Glutamatergic neuron (in vitro differentiated cells): ENCODE measurements around the gene ACAA1. TPM values are rescaled to one million over a fixed set of nuclear protein-coding genes. Genes with fewer than 3 reads are reported as not detected.
"Not testable (repeated sequence)": the region's sequence is repeated elsewhere in the genome, so short reads cannot be mapped to it uniquely, and the experiment has no call there.

Experiments
- DNase-seq: peaks from one replicate; pipeline ENCODE4 v3.0.0; 2022
- H3K27ac Mint-ChIP-seq: one replicate; pipeline ENCODE4 v1.8.0; 2020; ENCODE audit warnings: mild to moderate bottlenecking, mixed read lengths, inconsistent platforms; ENCODE audit not compliant: unreplicated experiment
- H3K27me3 Mint-ChIP-seq: one replicate; pipeline ENCODE4 v1.8.0; 2020; ENCODE audit warnings: mild to moderate bottlenecking, moderate library complexity, mixed read lengths, inconsistent platforms; ENCODE audit not compliant: unreplicated experiment
- H3K36me3 Mint-ChIP-seq: one replicate; pipeline ENCODE4 v1.8.0; 2020; ENCODE audit warnings: mild to moderate bottlenecking, mixed read lengths, inconsistent platforms; ENCODE audit not compliant: unreplicated experiment
- H3K4me1 Mint-ChIP-seq: one replicate; pipeline ENCODE4 v1.8.0; 2020; ENCODE audit warnings: mild to moderate bottlenecking, low read depth, mixed read lengths, inconsistent platforms; ENCODE audit not compliant: unreplicated experiment
- H3K4me3 Mint-ChIP-seq: one replicate; pipeline ENCODE4 v1.8.0; 2020; ENCODE audit warnings: mild to moderate bottlenecking, mixed read lengths, inconsistent platforms; ENCODE audit not compliant: unreplicated experiment
- H3K9me3 Mint-ChIP-seq: one replicate; pipeline ENCODE4 v1.8.0; 2020; ENCODE audit warnings: mild to moderate bottlenecking, moderate library complexity, mixed read lengths, inconsistent platforms; ENCODE audit not compliant: unreplicated experiment
- total RNA-seq: library from RNA; stranded (reverse); fragmentation: NEBNext Ultra II Directional; extraction: Animal tissue kit (Norgen Biotek cat#: 25700); gene quantifications from one replicate; pipeline ENCODE4 v1.2.1, GENCODE V29; 2021; ENCODE audit not compliant: unreplicated experiment
- TF ChIP-seq, protein P1 (sequence below): fragments of 200-600 bp; sonication (generic); IDR thresholded peaks from one replicate; pipeline ENCODE4 v1.5.0; 2021; ENCODE audit not compliant: partially characterized antibody, unreplicated experiment

Gene ACAA1
- total RNA-seq, 1 donor from 2014 or later: 89.8 TPM

DNA sequence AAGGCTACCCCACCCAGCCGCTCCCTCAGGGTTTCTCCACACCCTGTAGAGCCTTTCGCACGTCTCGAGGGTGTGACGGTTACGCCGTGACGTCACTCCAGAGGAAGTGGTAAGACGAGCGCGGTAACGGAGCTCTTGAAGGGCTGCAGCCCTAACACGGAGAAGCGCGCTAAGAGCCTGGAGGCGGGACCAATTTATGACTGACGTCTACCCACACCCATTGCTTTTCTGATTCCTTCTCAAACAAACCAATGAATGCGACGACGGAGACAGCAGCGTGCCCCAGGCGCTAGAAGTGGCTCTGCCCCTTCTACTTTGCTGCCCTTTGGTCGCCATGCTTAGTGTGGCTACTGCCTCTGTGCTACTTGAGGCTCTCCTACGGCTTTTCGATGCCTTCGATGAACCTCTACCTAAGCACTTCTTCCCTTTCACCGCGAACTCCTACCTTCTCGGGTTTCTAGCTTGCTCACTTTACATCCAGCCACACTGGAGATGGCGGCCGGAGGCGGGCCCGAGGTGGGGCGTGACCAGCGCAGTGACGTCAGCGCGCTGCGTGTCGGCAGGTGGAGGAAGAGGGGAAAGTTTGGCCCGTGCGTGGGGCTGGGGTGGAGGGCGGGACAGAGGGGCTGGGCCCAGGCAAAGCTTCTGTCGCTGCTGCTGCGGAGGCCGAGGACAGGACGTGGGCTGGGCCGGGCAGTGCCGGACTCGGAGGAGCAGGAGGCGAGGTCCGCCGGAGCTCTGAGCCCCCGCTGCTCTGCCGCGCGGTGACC is 28.2 kb upstream of the ACAA1 start, which contains the start of gene OXSR1:
Gene OXSR1 (plus strand): TSS at position 586 of the 770 bp plus-strand sequence. CDS start 340 bp downstream, outside the sequence.
- peak within 1 kb of the TSS; percentile 97 for H3K27ac Mint-ChIP-seq
- H3K36me3 Mint-ChIP-seq: no peaks in the 10 kb centered on the region
- peaks cover 11% of the 10 kb centered on the region for H3K9me3 Mint-ChIP-seq
- peak within 1 kb of the TSS; percentile 91 for H3K4me3 Mint-ChIP-seq
- peaks cover 8% of the 10 kb centered on the region for H3K27me3 Mint-ChIP-seq
- peak; percentile 94 for DNase-seq
- H3K4me1 Mint-ChIP-seq: peaks cover 18% of the 10 kb centered on the region
- TF ChIP-seq, protein P1, sequence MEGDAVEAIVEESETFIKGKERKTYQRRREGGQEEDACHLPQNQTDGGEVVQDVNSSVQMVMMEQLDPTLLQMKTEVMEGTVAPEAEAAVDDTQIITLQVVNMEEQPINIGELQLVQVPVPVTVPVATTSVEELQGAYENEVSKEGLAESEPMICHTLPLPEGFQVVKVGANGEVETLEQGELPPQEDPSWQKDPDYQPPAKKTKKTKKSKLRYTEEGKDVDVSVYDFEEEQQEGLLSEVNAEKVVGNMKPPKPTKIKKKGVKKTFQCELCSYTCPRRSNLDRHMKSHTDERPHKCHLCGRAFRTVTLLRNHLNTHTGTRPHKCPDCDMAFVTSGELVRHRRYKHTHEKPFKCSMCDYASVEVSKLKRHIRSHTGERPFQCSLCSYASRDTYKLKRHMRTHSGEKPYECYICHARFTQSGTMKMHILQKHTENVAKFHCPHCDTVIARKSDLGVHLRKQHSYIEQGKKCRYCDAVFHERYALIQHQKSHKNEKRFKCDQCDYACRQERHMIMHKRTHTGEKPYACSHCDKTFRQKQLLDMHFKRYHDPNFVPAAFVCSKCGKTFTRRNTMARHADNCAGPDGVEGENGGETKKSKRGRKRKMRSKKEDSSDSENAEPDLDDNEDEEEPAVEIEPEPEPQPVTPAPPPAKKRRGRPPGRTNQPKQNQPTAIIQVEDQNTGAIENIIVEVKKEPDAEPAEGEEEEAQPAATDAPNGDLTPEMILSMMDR: no peak

DNA sequence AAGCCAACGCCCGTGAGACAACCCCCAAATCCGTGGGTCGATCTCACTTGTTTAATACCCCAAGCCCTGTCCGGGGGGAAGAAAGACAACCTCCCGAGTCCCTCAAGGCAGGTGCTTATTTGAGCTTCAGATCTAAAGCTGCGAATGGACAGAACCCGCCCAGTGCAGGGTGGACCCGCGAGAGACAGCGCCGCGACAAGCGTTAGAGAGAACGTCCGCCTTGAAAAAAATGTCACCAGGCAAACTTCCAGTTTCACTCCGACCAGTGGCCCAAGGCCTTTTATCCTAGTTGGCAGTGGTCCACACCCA is 27.7 kb upstream of the ACAA1 start:
- TF ChIP-seq, protein P1: no peak
- Mint-ChIP-seq H3K4me3 (peak overlapping the region; percentile 91), H3K27ac (peak overlapping the region; percentile 95), H3K9me3 (peaks cover 11% of the 10 kb centered on the region), H3K36me3 (no peaks in the 10 kb centered on the region), H3K4me1 (peaks cover 18% of the 10 kb centered on the region), H3K27me3 (peaks cover 8% of the 10 kb centered on the region)
- DNase-seq: no peak

DNA sequence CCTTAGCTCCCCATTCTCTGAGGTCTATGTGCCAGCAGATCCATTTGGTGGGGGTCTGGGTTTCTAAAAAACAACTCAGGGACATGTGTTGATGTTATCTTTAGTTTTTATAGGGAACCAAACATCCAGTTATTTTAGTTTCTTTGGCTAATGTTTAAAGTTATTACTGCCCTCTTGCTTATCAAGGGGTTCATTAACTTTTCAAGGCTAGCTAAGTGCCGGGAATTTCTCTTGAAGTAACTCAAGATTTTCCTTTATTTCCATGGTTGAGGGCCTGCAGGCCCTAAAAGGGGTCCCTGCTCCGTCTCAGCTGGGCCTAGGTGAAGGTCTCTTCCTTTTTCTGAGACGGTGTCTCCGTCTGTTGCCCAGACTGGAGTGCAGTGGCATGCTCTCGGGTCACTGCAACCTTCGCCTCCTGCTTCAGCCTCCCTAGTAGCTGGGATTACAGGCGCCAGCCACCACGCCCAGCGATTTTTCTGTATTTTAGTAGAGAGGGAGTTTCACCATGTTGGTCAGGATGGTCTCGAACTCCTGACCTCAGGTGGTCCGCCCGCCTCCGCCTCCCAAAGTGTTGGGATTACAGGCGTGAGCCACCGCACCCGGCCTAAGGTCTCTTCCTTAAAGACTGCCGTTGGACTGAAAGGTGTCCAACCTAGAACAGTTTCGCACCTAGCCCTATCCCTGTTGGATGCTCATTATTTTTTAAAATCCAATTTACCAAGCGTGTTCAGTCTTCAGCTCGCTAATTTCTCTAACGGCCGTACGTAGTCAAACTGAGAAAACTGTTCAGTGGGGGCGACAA is 27.1 kb upstream of the ACAA1 start:
- Mint-ChIP-seq H3K9me3 (peaks cover 11% of the 10 kb centered on the region), H3K36me3 (no peaks in the 10 kb centered on the region), H3K4me3 (peak overlapping the region; percentile 91), H3K27ac (peak overlapping the region; percentile 95), H3K4me1 (peaks cover 18% of the 10 kb centered on the region), H3K27me3 (peaks cover 8% of the 10 kb centered on the region)
- DNase-seq: no peak
- TF ChIP-seq, protein P1: no peak

DNA sequence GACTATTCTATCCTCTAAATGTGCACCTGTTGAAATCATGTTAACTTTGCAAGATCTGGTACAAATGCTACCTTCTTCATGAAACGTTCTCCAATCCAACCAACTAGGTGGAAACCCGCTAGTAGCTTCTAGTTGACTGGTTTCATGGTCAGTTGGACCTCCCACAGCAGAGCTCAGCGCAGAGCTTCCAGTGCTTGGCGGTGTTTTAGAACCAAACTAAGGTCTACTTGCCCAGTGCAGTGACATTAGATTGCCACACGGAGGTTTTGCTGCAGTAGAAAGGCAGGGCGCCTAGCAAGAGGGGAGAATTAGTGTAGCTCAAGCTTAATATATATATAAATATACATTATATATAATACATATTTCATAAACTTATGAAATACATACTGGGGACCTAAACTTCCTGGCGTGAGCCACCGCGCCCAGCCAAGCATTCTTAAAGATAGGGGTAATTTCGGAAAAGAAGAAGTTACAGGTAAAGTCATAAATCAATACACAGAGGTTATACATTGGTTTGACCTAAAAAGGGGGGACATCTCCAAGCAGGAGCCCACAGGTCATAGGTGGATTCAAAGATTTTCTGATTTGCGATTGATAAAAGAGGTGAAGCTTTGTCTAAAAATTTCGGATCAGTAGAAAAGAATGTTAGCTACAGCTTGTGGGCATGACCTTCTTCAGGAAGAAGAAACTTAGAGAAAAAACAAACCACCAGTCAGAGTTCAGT is 26.4 kb upstream of the ACAA1 start:
- peaks cover 11% of the 10 kb centered on the region for H3K9me3 Mint-ChIP-seq
- H3K36me3 Mint-ChIP-seq: no peaks in the 10 kb centered on the region
- H3K27ac Mint-ChIP-seq: no peak overlapping the region
- peaks cover 15% of the 10 kb centered on the region for H3K4me1 Mint-ChIP-seq
- no peak for DNase-seq
- H3K27me3 Mint-ChIP-seq: peaks cover 8% of the 10 kb centered on the region
- H3K4me3 Mint-ChIP-seq: peak overlapping the region; percentile 20
- TF ChIP-seq, protein P1: no peak

DNA sequence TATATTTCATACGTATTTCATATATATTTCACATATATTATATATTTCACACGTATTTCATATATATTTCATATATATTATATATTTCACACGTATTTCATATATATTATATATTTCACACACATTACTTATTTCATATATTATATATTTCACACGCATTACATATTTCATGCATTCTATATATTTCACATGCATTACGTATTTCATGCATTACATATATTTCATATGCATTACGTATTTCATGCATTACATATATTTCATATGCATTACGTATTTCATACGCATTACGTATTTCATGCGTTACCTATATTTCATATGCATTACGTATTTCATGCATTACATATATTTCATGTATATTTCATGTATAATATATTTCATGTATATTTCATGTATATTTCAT is 23.8 kb upstream of the ACAA1 start:
- H3K9me3 Mint-ChIP-seq, H3K27me3 Mint-ChIP-seq, H3K36me3 Mint-ChIP-seq, H3K4me3 Mint-ChIP-seq, DNase-seq, H3K27ac Mint-ChIP-seq, H3K4me1 Mint-ChIP-seq: not testable (repeated sequence)
